WTC11 (cell line): ENCODE data around the gene AKAP7.

Source experiments
- ATF3 ChIP-seq: sonication (generic); formaldehyde crosslinking; conservative IDR thresholded peaks from 2 replicates; pipeline ENCODE4 v1.8.1; 2022; ENCODE audit warnings: mild to moderate bottlenecking, missing genetic modification reagents
- ATF6 ChIP-seq: sonication (generic); formaldehyde crosslinking; IDR thresholded peaks from 2 replicates; pipeline ENCODE4 v1.8.1; 2023; ENCODE audit warnings: mild to moderate bottlenecking, missing genetic modification reagents
- CBFB ChIP-seq: sonication (generic); formaldehyde crosslinking; IDR thresholded peaks from 2 replicates; pipeline ENCODE4 v1.8.1; 2022; ENCODE audit warnings: mild to moderate bottlenecking, low read depth, missing genetic modification reagents
- CTCF ChIP-seq: fragments of 200-600 bp; IDR thresholded peaks from 2 replicates; pipeline ENCODE4 v1.8.0; 2022; ENCODE audit warnings: antibody characterized with exemption
- FOXJ3 ChIP-seq: sonication (generic); formaldehyde crosslinking; IDR thresholded peaks from 2 replicates; pipeline ENCODE4 v1.9.0; 2021; ENCODE audit warnings: missing genetic modification reagents, mild to moderate bottlenecking, borderline replicate concordance
- TF ChIP-seq, protein P1 (sequence below): sonication (generic); formaldehyde crosslinking; IDR thresholded peaks from 2 replicates; pipeline ENCODE4 v1.8.0; 2022; ENCODE audit warnings: mild to moderate bottlenecking, missing genetic modification reagents

DNA sequence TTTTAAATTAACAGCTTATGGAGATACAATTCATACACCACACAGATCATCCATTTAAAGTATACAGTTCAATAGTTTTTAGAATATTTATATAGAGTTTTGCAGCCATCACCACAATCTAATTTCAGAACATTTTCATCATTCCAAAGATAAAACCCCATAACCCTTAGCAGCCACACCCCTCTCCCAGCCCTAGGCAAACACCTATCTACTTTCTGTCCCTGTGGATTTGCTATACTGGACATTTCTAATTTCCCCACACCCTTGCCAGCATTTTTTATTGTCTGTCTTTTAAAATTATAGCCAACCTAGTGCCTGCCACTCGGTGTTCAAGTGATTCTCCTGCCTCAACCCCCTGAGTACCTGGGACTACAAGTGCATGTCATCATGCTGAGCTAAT, 23.0 kb upstream of the AKAP7 start:
- TF ChIP-seq CTCF (no peak), CBFB (CRISPR knock-in tag) (no peak), ATF6 (CRISPR knock-in tag) (no peak), FOXJ3 (CRISPR knock-in tag) (no peak), ATF3 (CRISPR knock-in tag) (no peak)
- TF ChIP-seq, protein P1, sequence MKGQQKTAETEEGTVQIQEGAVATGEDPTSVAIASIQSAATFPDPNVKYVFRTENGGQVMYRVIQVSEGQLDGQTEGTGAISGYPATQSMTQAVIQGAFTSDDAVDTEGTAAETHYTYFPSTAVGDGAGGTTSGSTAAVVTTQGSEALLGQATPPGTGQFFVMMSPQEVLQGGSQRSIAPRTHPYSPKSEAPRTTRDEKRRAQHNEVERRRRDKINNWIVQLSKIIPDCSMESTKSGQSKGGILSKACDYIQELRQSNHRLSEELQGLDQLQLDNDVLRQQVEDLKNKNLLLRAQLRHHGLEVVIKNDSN (CRISPR knock-in tag), result no peak
